Lung microvascular endothelial cell (primary cell): ENCODE data around the gene SEPTIN10. TPM values are rescaled to one million over a fixed set of nuclear protein-coding genes. Genes with fewer than 3 reads are reported as not detected.
"Not testable (repeated sequence)": the region's sequence is repeated elsewhere in the genome, so short reads cannot be mapped to it uniquely, and the experiment has no call there.

Source experiments
- DNase-seq, 2 donors: peaks; one replicate each; pipeline versions ENCODE4 v3.0.0 to v3.0.0-alpha.2; 2010; ENCODE audit warnings: low read depth in 2 of 2
- total RNA-seq: library from RNA; depleted of rRNA; stranded (reverse); fragments of >200 nt; gene quantifications from 2 replicates; pipeline ENCODE4 v1.2.1, GENCODE V29; 2014

SEPTIN10 gene
- total RNA-seq, 1 donor from 2014 or later: 115 TPM

DNA sequence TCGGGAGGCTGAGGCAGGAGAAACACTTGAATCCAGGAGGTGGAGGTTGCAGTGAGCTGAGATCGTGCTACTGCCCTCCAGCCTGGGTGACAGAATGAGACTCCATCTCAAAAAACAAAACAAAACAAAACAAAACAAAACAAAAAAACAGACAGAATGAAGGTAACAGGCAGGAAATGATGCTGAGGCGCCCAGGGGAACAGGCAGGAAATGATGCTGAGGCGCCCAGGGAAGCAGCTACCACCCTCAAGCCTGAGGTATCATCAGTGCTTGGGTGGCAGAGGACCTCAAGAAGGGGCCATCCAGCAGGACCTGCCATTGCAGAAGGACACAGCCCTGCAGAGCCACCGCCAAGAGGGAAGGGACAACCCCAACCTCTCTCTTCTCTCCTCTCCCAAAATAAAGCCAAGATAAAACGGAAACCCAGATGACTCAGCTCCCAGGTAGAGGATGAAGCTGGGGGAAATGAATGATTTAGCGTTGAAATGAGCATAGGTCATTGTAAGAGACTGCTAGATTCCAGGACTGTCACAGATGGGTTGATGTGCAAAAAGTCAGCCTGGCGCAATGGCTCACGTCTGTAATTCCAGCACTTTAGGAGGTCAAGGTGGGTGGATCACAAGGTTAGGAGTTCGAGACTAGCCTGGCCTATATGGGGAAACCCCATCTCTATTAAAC lies 19.7 kb upstream of the SEPTIN10 start:
- peak in 1 of 2 donors; percentile 47 for DNase-seq

DNA sequence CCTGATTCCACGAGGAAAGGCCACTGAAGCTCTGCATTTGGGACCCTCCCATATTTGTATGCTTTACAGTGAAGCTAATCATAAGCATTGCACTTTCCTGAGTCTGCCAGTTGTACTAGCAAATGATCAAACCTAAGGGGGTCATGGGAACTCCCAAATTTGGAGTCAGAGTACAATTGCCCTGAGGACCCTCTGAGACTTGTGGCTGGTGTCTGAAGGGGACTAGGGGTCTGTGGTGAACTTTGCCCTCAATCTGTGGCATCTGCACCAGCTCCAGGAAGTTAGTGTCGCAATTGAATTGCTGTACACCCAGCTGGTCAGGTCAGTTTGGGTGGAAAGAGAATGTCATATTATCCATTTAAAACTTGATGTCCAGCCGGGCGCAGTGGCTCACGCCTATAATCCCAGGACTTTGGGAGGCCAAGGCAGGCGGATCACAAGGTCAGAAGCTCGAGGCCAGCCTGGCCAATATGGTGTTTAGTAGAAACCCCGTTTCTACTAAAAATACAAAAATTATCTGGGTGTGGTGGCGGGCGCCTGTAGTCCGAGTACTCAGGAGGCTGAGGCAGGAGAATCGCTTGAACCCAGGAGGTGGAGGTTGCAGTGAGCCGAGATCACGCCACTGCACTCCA lies 18.5 kb upstream of the SEPTIN10 start:
- peak in 1 of 2 donors; percentile 40 for DNase-seq

DNA sequence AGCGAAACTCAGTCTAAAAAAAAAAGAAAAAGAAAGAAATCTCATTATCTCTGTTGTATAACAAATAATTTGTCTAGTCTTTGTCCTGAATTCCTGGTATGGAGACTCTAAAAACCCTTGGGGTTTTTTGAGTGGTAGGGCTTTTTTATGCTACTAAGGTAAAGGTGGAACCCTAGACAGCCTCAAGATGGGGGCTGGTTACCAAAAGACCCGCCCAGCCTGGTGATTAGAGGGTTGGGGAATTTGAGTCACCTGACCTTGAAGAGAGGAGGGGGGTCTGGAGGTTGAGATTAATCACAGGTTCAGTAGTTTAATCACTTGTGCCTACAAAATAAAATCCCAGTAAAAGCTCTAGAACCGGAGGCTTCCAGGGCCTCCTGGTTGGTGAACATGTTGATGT lies 18.0 kb upstream of the SEPTIN10 start:
- DNase-seq: no peak

DNA sequence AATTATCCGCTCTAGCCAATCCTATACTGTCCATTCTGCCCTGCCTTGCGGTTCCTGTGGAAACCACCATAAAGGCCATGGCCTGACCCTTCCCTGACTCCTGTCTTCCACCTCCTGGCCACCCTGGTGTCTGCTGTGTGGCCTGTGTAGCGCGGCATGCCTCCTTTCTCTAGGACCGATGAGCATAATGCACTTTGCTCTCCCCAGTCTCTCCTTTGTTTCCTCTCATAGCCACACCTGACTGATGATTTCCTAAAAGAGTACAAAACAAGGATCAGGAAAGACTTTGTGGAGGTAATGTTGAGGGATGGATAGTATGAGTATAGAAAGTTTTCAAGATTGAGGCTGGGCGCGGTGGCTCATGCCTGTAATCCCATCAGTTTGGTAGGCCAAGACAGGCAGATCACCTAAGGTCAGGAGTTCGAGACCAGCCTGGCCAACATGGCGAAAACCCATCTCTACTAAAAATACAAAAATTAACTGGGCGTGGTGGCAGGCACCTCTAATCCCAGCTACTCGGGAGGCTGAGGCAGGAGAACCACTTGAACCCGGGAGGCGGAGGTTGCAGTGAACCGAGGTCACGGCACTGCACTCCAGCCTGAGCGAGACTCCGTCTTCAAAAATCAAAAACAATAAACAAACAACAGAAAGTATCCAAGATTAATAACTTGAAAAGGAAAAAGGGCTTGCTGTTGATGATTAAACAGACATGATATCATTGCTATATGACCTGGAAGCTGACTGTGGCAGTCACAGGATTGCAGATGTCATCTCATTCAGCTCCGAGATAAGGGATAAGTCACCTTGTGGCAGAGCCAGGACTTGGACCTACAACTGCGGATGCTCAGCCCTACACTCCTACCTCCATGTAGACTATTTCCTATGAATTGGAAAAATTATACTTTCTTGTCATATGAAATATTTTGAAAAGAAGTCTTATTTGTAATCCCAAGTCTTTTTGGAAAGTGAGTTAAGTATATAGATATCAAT lies 17.0 kb upstream of the SEPTIN10 start:
- DNase-seq: no peak

DNA sequence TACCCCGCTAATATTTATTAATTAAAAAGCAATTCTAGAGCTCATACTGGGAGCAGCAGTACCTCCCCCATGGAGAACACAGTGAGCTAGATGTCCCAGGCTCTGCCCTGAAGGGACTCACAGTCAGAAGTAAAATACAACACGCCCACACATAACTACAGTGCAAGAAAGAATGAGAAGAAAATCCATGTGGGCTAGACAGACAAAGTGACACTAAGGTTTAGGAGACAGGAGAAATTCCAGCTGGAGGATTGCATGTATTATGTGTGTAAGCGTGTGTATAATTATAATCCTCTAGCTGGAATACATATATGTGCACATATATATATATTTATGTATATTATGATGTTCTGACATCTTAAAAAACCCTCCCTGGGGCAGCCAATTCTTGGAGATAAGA lies 16.1 kb upstream of the SEPTIN10 start:
- DNase-seq: no peak

DNA sequence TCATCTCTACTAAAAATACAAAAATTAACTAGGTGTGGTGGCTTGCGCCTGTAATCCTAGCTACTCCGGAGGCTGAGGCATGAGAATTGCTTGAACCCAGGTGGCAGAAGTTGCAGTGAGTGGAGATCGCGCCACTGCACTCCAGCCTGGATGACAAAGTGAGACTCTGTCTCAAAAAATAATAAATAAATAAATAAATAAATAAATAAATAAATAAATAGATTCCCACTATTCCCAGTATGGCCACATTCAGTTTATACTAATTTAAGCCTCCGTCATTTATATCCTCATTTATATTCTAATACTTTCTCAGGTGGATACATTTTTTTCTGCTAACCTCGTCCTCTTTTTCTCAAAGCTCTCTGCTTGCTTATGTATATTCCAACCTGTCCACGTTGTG lies 14.6 kb upstream of the SEPTIN10 start:
- DNase-seq: not testable (repeated sequence)

DNA sequence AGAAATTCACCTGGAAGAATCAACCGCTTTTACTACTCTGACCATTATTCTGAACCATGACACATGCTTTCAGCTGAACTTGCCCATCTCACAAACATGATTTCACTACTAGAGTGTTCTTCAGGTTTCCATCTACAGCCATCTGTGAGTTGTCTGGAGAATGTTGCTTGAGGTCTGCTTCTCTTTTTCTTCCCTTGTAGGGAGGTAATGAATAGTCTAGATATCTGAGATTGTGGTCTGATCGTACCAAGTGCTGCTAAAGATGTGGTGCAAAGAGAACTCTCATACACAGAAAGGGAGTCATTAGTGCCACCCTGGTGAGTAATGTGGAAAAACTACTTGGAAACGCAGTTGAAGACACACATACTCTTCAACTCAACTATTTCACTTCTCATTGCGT lies 10.6 kb upstream of the SEPTIN10 start:
- no peak for DNase-seq

DNA sequence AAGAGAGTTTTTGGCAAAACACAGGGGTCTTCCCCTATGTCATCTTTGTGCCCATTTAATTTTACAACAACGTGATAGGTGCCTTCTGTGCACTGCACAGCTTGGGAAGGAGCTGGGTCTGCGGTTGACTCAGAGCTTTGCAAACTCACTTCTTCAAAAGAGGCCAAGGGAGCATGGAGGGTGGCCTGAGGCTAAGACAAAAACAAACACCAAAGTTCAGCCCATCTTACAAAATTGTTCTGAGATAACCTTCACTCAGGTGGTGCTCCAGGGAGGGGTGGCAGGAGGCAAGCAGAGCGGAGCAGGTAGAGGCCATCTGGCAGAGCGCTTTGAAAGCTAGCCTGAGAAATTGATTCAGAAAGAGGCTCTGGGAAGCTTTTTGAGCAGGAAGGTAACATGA lies 10.2 kb upstream of the SEPTIN10 start:
- no peak for DNase-seq

DNA sequence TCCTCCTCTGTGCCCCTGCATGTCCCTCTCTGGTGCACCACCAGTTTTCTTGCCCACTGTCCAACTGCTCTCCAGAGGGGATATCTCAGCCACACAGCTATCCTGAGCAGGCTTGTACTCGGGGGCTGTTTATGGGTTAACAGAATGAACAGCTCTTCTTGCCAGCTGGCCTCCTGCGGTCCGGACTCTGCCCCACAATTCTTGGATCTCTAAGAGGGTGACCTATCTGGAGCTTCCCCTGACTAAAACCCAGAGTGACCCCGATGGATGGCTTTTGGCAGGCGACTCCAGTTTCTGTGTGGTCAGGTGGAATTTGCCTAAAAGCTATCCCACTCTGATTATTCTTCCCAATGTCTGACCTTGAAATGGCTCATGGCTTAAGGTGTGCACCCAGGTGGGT lies 9.5 kb upstream of the SEPTIN10 start:
- DNase-seq: no peak

DNA sequence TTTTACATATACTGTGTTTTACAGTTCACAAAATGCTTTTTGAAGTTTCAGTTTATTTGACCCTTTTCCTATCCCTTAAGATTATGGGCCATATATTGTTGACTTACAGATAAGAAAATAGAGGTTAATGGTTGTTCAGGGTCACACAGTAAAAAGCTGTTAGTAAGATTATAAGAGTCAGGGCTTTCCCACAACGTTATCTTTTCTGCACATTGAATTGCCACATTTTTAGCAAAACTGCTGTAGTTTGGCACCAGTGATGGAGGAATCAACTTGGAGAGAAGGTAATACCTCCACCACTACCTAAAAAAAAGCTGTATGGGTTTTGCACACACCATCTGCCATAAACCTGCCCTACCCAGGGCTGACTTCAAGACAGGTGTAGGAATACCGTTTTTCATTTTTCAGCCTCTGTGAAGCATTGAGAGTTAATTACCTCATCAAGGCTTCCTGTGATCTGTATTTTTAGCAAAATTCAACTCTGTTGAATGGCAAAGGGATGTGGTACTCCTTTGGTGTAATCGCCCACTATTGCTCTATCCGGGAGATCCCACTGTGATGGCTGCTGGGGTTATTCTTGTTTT lies 5.4 kb upstream of the SEPTIN10 start:
- DNase-seq: no peak

DNA sequence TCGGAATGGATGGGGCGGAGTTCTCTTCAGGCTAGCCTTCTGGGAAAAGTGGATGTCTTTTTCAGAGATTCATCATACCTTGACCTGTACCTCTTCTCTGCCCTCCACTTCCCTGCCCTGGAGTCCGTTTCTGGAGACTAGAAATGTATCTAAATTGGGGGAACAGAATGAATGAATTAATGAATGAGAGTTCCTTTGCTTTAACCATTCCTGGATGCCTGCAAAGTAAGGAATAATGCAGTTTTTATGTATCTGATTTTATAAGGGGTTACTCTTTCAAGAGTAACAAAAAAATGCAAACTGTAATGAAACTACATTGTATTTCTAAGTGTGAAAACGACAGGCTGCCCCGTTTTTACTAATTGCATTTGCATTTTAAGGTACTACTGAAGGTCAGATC lies 2.4 kb upstream of the SEPTIN10 start:
- no peak for DNase-seq

DNA sequence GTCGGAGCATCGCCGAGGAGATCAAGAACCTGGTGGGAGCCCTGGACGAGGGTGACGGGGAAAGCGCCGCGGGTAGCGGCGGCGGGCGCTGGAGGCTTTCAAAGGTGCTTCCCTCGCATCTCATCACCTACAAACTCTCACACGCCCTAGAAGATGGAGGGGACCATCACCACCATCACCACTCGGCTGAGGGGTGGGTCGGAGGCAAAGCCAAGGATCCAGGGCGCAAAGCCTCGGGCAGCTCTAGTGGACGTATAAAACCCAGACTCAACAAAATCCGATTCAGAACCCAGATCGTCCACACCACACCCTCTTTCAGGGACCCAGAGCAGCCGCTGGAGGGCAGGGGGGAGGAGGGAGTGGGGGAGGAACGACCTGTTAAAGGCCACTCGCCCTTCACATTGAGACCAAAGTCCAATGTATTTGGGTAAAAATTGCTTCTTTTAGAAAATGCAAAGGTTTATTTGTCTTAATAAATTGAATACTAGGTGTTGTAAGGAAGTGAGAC lies 1.9 kb upstream of the SEPTIN10 start:
- DNase-seq: no peak

DNA sequence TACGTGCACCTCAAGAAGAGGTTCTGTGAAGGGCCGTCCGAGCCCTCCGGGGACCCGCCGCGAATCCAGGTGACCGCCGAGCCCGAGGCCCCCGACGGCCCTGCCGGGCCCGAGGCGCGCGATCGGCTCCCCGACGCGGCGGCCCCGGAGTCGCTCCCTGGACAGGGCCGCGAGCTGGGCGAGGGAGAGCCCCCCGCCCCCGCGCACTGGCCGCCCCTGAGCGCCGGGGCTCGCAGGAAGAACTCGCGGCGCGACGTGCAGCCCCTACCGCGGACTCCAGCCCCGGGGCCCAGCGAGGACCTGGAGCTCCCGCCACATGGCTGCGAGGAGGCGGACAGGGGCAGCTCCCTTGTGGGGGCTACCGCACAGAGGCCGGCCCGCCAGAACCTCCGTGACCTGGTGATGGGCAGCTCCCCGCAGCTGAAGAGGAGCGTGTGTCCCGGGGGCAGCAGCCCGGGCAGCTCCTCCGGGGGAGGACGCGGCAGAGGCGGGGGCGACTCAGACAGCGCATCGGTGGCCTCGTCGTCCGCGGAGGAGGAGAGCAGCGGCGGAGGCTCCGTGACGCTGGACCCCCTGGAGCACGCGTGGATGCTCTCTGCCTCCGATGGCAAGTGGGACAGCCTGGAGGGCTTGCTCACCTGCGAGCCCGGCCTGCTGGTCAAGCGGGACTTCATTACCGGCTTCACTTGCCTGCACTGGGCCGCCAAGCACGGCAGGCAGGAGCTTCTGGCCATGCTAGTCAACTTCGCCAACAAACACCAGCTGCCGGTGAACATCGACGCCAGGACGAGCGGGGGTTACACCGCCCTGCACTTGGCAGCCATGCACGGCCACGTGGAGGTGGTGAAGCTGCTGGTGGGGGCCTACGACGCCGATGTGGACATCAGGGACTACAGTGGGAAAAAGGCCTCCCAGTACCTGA lies 1.2 kb upstream of the SEPTIN10 start:
- DNase-seq: peak; percentile 12 to 38

DNA sequence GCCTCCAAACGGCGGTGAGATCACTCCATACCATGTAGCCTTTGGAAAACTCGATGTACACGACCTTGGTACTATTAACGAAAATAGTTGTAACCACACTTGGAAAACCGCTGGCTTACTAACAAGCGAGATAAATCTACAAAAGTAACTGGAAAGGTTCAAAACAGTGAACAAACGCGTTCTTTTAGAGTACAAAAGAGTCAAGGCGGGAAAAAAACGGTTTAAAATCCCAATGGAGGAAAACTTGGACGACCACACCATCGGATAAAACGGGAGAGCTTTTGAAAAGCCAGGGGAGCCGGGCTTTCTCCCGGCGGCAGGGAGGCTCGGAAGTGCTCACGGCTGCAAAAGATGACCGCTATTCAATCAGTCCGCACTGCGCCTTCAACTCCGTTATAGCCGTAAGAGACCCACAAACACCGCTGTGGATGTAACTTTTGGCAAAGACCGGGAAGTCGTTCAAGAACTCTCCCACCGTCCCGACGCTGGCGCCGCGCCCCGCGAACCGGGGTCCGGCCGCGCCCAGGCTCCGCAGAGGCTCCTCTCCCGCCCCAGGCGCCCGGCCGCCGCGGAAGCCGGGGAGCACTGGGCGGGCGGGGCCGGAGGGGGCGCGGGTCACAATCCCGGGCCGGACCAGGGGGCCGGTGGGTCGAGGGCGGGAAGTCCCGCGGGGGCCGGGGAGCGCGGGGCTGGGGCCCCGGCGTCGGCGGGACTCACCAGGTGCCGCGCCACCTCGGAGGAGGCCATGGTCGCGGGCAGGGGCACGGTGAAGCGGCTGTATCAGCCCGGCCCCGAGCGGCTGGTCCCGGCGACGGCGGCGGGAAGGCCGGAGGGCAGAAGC lies 465 bp downstream of the SEPTIN10 start:
- DNase-seq: peak; percentile 69 to 70

DNA sequence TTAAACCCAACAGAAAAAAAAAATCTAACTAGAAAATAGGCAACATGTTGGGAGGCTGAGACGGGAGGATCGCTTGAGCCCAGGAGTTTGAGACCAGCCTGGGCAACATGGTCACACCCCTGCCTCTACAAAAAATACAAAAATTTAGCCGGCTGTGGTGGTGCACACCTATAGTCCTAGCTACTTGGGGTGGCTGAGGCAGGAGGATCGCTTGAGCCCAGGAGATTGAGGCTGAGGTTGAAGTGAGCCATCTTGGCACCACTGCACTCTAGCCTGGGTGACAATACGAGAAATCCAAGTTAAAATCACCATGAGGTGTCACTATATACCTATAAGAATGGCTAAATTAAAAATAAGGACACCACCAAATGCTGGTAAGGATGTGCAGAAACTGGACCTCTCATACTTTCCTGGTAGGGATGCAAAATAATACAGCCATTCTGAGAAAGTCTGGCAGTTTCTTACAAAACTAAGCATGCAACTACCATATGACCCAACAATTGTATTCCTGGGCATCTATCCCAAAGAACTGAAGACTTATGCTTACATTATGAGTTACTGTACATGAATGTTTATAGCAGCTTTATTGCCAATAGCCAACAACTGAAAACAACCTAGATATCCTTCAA lies 2.2 kb downstream of the SEPTIN10 start:
- DNase-seq: peak; percentile 28 to 39

DNA sequence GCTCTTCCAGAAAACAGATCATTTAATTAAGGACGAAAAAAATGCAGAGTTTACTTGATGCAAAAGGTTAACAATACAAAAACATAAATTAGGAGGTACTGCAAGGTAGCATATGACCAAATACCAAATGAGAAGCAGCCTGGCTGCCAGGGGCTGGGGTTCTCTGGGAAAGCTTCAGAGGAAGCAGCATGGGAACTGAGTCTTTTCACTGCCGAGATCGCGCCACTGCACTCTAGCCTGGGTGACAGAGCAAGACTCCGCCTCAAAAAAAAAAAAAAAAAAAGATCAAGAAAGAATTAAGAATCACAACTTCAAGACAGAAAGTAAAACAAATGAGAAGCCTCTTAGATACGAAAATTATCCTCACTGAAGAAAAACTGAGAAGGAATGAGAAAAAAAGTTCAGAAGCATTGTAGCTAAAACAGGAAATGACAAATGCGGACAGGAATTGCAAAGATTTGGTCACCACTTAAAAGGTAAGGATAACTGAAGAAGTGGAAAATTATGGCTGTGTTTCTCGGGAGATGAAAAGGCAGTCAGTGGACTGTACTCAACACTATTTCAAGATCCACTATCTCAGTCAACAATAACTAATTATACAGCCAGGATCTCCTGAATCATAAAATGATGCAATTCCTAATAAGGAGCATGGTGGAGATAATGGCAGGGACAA lies 4.3 kb downstream of the SEPTIN10 start:
- peak; percentile 26 to 73 for DNase-seq

DNA sequence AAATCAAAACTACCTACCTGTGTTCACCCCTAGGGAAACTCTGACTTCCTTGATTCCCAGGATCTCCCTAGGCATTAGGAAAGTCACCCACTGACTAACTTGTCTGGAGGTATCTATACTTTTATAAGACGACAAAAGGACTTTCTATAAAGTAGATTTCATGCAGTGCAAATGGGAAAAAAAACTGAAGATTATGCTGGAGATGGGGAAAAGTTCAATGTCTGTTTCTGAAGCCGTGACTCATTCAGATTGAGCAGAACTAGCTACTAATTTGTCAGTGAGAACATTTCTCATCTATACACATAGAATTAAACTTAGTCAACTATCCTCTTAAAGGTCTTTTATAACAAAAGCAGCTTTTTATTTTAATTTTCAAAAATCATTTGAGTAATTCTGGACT lies 6.0 kb downstream of the SEPTIN10 start:
- DNase-seq: peak in 1 of 2 donors; percentile 30

DNA sequence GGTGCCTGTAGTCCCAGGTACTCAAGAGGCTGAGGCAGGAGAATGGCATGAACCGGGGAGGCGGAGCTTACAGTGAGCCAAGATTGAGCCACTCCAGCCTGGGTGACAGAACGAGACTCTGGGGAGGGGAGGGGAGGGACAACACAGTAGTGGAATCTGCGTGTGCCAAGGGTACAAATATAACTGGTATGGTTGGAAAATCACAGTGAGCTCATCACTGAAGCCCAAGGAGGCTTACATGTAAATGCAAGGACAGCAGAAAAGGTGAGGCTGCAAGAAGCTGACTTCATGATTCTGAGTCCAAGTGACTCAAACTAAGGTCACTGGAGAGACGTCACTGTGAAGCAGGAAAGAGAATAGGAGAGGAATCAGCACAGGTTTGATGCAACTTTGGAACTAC lies 9.2 kb downstream of the SEPTIN10 start:
- DNase-seq: peak in 1 of 2 donors; percentile 59
